Stomach (tissue), 19 donors: ENCODE data around the gene ONECUT3. TPM values are rescaled to one million over a fixed set of nuclear protein-coding genes. Genes with fewer than 3 reads are reported as not detected.
"Not testable (repeated sequence)": the region's sequence is repeated elsewhere in the genome, so short reads cannot be mapped to it uniquely, and the experiment has no call there.

Source experiments
- DNase-seq, 2 donors: peaks; one replicate each; pipeline versions ENCODE4 v3.0.0 to v3.0.0-alpha.2; 2013 to 2019
- H3K27ac ChIP-seq, 5 donors: fragments of 200-600 bp in 4 of 5; sonication (generic) in 4 of 5; one replicate each; pipeline ENCODE4 v1.5.1; 2013 to 2019; ENCODE audit warnings: mild to moderate bottlenecking in 1 of 5, moderate library complexity in 1 of 5
- H3K27me3 ChIP-seq, 3 donors: fragments of 200-600 bp; sonication (generic); one replicate each; pipeline ENCODE4 v1.5.1; 2017 to 2019; ENCODE audit warnings: mixed run types in 1 of 3
- H3K36me3 ChIP-seq, 4 donors: fragments of 200-600 bp; sonication (generic); 1 replicate in 3 of 4; 2 replicates in 1 of 4; pipeline ENCODE4 v1.5.1; 2016 to 2019
- H3K4me1 ChIP-seq, 4 donors: fragments of 200-600 bp; sonication (generic); one replicate each; pipeline ENCODE4 v1.5.1; 2016 to 2019
- H3K4me3 ChIP-seq, 4 donors: fragments of 200-600 bp; sonication (generic) in 3 of 4; one replicate each; pipeline ENCODE4 v1.5.1; 2016 to 2019; ENCODE audit warnings: mild to moderate bottlenecking in 1 of 4
- H3K9me3 ChIP-seq, 4 donors: fragments of 200-600 bp; sonication (generic); one replicate each; pipeline ENCODE4 v1.5.1; 2016 to 2019
- EP300 ChIP-seq: sonication (generic); formaldehyde crosslinking; IDR thresholded peaks from one replicate; pipeline ENCODE4 v1.6.1; 2017; ENCODE audit warnings: antibody characterized with exemption
- POLR2A ChIP-seq, 4 donors: fragments of 450-650 bp; IDR thresholded peaks; one replicate each; pipeline ENCODE4 v1.6.1; 2016; ENCODE audit warnings: antibody characterized with exemption in 4 of 4, control low read depth in 2 of 4, mild to moderate bottlenecking in 1 of 4, moderate library complexity in 1 of 4
- POLR2AphosphoS5 ChIP-seq, 3 donors: sonication (generic); formaldehyde crosslinking; IDR thresholded peaks; one replicate each; pipeline ENCODE4 v1.6.1; 2016; ENCODE audit warnings: antibody characterized with exemption in 3 of 3
- WGBS, 5 donors: extraction: QIAGEN DNeasy Blood & Tissue Kit in 3 of 5; methylation state at CpG; one replicate each; pipeline versions ENCODE4 v1.1.5 to v1.1.7; 2013 to 2018; 5-methylcytosine and 5-hydroxymethylcytosine counted together
- intact Hi-C: fragments of 100-400 bp; cut with DNase I; formaldehyde crosslinking; loops from one replicate; pipeline ENCODE4 v1.15.1; 2023; ENCODE audit warnings: low total_unique reads
- long read RNA-seq, 10 donors: transcript quantifications; one replicate each; lab custom pipeline, GENCODE V29; 2026
- polyA plus RNA-seq, 3 donors: library from polyadenylated mRNA; stranded (reverse); fragments of 200-250 nt; gene quantifications; one replicate each; pipeline ENCODE4 v1.2.3, GENCODE V29; 2013
- total RNA-seq, 5 donors: library from RNA; depleted of rRNA; stranded (reverse); fragments of >200 nt; gene quantifications; one replicate each; pipeline versions ENCODE4 v1.1.0 to v1.2.3, GENCODE V29; 2014 to 2016
- TF ChIP-seq, protein P1 (sequence below), 7 experiments: fragments of 450-650 bp in 4 of 7; fragments of 200-600 bp in 3 of 7; sonication (generic) in 3 of 7; IDR thresholded peaks; one replicate each; pipeline ENCODE4 v1.5.1; 2016 to 2019; ENCODE audit warnings: antibody characterized with exemption in 7 of 7, control low read depth in 2 of 7, mild to moderate bottlenecking in 1 of 7
- donor health status: healthy with polysubstance abuse.
- donor health status: Bipolar disorder and iron deficiency.
- donor health status: healthy.

Gene ONECUT3
- total RNA-seq (under 1 TPM in 2 of 5 donors, not detected in 3; 0.29 to 0.37 TPM), polyA plus RNA-seq (under 1 TPM in 1 of 3 donors, not detected in 2; 0.13 TPM)
- long read RNA-seq, donor 1, full-length matches to known transcripts = 2 of 2 reads
- long read RNA-seq, donor 1, partial matches to known transcripts = 0 of 2 reads
- long read RNA-seq, donor 1, other reads (novel, unspliced or antisense) = 0 of 2 reads
- long read RNA-seq, donor 2, full-length matches to known transcripts = 6 of 6 reads
- long read RNA-seq, donor 2, partial matches to known transcripts = 0 of 6 reads
- long read RNA-seq, donor 2, other reads (novel, unspliced or antisense) = 0 of 6 reads
- long read RNA-seq, donor 3, full-length matches to known transcripts = 4 of 4 reads
- long read RNA-seq, donor 3, partial matches to known transcripts = 0 of 4 reads
- long read RNA-seq, donor 3, other reads (novel, unspliced or antisense) = 0 of 4 reads
- long read RNA-seq, donor 4 = 0 reads
- long read RNA-seq, donor 5, full-length matches to known transcripts = 1 of 1 reads
- long read RNA-seq, donor 5, partial matches to known transcripts = 0 of 1 reads
- long read RNA-seq, donor 5, other reads (novel, unspliced or antisense) = 0 of 1 reads
- long read RNA-seq, donor 6, full-length matches to known transcripts = 4 of 4 reads
- long read RNA-seq, donor 6, partial matches to known transcripts = 0 of 4 reads
- long read RNA-seq, donor 6, other reads (novel, unspliced or antisense) = 0 of 4 reads
- long read RNA-seq, donor 7, full-length matches to known transcripts = 4 of 4 reads
- long read RNA-seq, donor 7, partial matches to known transcripts = 0 of 4 reads
- long read RNA-seq, donor 7, other reads (novel, unspliced or antisense) = 0 of 4 reads
- long read RNA-seq, donor 8, full-length matches to known transcripts = 1 of 1 reads
- long read RNA-seq, donor 8, partial matches to known transcripts = 0 of 1 reads
- long read RNA-seq, donor 8, other reads (novel, unspliced or antisense) = 0 of 1 reads
- long read RNA-seq, donor 9 = 0 reads
- long read RNA-seq, donor 10 = 0 reads

DNA sequence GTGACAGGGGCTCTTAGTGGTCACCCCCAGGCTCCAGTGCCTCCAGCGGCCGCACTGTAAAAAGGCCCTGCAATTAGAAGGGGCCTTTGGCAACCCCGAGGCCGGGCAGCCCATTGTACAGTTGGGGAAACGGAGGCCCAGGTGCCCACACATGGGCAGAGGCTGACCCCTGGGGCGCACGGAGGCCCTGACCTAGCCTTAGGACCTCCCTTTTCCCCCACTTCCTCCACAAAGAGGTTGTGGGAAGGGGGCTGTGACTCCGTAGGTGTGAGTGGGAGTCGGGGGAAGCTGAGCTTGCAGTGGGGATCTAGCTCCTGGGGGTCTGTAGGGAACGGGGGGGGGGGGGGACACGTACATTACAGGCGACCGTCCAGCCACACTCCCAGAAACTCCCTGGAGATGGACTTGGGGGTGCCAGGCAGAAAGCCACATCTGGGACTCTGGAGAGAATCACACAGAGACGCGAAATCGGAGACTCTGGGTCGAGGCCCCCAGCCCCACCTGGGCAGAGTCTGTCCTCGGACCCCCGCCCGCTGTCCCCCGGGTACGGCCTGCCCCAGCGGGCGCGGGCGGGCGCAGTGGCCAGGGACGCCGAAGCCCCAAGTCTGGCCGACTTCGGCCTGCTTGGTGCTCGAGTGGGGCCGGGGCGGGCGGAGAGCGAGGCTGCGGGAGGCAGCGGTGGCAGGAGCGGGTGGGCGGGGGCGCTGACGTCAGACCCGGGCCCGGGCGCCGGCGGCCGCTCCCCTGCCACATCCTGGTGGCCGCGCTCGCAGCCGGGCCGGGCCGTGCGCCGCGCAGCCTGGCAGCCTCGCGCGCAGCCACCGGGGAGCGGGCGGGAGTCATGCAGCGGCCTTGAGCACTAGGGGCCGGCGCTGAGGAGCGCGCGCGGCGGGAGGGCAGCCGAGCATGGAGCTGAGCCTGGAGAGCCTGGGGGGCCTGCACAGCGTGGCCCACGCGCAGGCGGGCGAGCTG is at the start of gene ONECUT3:
TSS of gene ONECUT3 (plus strand) at position 750 of the 972 bp plus-strand sequence. CDS start at position 907, 157 bp downstream.
- Histone ChIP-seq H3K4me3 (no peak within 1 kb of the TSS), H3K9me3 (no peaks in the 10 kb centered on the region), H3K4me1 (peaks cover 26 to 66% (median 62%) of the 10 kb centered on the region in 4 donors), H3K36me3 (no peaks in the 10 kb centered on the region), H3K27ac (no peak within 1 kb of the TSS), H3K27me3 (peaks cover 70 to 97% (median 89%) of the 10 kb centered on the region in 3 donors)
- WGBS, 5 donors = 4 to 7% (median 6%) methylated on average over 15 to 77 of the region's 77 CpGs
- TF ChIP-seq EP300 = no peak
- no peak for TF ChIP-seq POLR2AphosphoS5 (IDR thresholded peaks at IDR 0.05)
- TF ChIP-seq, protein P1, sequence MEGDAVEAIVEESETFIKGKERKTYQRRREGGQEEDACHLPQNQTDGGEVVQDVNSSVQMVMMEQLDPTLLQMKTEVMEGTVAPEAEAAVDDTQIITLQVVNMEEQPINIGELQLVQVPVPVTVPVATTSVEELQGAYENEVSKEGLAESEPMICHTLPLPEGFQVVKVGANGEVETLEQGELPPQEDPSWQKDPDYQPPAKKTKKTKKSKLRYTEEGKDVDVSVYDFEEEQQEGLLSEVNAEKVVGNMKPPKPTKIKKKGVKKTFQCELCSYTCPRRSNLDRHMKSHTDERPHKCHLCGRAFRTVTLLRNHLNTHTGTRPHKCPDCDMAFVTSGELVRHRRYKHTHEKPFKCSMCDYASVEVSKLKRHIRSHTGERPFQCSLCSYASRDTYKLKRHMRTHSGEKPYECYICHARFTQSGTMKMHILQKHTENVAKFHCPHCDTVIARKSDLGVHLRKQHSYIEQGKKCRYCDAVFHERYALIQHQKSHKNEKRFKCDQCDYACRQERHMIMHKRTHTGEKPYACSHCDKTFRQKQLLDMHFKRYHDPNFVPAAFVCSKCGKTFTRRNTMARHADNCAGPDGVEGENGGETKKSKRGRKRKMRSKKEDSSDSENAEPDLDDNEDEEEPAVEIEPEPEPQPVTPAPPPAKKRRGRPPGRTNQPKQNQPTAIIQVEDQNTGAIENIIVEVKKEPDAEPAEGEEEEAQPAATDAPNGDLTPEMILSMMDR (IDR thresholded peaks at IDR 0.05) = no peak
- TF ChIP-seq POLR2A (IDR thresholded peaks at IDR 0.05) = no peak
- intact Hi-C loops = no loop called here
- DNase-seq = peak; percentile 28 to 80

DNA sequence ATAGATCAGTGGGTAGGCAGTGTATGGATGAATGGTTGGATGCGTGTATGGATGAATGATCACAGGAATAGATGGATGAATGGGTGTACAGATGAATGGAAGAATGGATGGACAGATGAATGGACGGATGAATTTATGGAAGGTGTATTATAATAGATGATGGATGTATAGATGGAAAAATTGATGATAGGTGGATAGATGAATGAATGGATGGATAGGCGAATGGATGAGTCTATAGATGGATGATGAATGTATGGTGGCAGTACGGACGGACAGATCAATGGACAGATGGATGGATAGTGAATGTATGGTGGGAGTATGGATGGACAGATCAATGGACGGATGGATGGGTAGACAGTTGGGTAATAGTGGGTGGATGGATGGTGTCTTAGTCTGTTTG is 49.0 kb upstream of the ONECUT3 start:
- peaks cover 0 to 6% (median 0%) of the 10 kb centered on the region in 4 donors for H3K9me3 ChIP-seq
- H3K4me3 ChIP-seq = no peak overlapping the region
- H3K27ac ChIP-seq = no peak overlapping the region
- WGBS, 5 donors = 85 to 92% (median 91%) methylated on average over 6 of the region's 6 CpGs
- H3K36me3 ChIP-seq = no peaks in the 10 kb centered on the region
- DNase-seq = no peak
- H3K4me1 ChIP-seq = no peaks in the 10 kb centered on the region
- intact Hi-C loops = no loop called here
- H3K27me3 ChIP-seq = peaks cover 12 to 92% (median 31%) of the 10 kb centered on the region in 3 donors
- no peak for TF ChIP-seq POLR2AphosphoS5 (IDR thresholded peaks at IDR 0.05)
- TF ChIP-seq, protein P1 (IDR thresholded peaks at IDR 0.05) = no peak
- no peak for TF ChIP-seq POLR2A (IDR thresholded peaks at IDR 0.05)
- TF ChIP-seq EP300 = no peak

DNA sequence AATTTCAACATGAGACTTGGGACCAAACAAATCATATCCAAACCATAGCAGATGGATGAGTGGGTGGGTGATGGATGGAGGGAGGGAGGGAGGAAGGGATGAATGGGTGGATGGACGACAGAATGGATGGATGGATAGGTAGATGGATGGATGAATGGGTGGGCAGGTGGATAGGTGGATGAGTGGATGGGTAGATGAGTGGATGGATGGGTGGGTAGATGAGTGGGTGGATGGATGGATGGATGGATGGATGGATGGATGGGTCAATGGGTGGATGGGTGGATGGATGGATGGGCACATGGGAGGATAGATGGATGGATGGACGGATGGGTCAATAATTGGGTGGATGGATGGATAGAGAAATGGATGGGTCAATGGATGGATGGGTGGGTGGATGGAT is 47.9 kb upstream of the ONECUT3 start:
- Histone ChIP-seq H3K36me3 (no peaks in the 10 kb centered on the region), H3K27me3 (peaks cover 2 to 91% (median 21%) of the 10 kb centered on the region in 3 donors), H3K9me3 (peaks cover 0 to 6% (median 0%) of the 10 kb centered on the region in 4 donors), H3K4me1 (no peaks in the 10 kb centered on the region), H3K27ac (no peak overlapping the region), H3K4me3 (no peak overlapping the region)
- no peak for DNase-seq
- intact Hi-C loops = no loop called here
- TF ChIP-seq EP300 (no peak), POLR2AphosphoS5 (IDR thresholded peaks at IDR 0.05) (no peak), POLR2A (IDR thresholded peaks at IDR 0.05) (no peak)
- WGBS, 5 donors = 69 to 85% (median 84%) methylated on average over 2 of the region's 2 CpGs

DNA sequence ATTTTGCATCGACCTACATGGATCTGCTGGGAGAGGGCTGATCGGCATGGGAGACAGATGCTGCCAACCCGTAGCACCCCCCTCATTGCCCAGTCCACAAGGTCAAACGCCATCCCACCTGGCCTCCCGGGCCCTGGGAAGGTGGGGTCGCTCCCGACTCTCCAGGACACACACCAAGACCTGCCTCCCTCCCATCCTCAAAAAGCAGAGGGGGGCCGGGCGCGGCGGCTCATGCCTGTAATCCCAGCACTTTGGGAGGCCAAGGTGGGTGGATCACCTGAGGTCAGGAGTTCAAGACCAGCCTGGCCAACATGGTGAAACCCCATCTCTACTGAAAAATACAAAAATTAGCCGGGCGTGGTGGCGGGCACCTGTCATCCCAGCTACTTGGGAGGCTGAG is 46.7 kb upstream of the ONECUT3 start:
- intact Hi-C loops = not testable (repeated sequence)

More for the DNA sequence above, 46.7 kb upstream of the ONECUT3 start:
- DNase-seq, H3K4me1 ChIP-seq, H3K9me3 ChIP-seq, H3K27ac ChIP-seq, H3K36me3 ChIP-seq, H3K4me3 ChIP-seq: not testable (repeated sequence)
- WGBS, 5 donors = 77 to 100% (median 85%) methylated on average over 4 to 14 of the region's 14 CpGs
- peaks cover 0 to 85% (median 8%) of the 10 kb centered on the region in 3 donors for H3K27me3 ChIP-seq
